Bronchial epithelial cell (primary cell): ENCODE data around the gene FAM13A. TPM values are rescaled to one million over a fixed set of nuclear protein-coding genes. Genes with fewer than 3 reads are reported as not detected.
A peak's percentile ranks its signal among the peaks of the same experiment; 100 is the strongest.

Experiments used
- DNase-seq: peaks from one replicate; pipeline ENCODE4 v3.0.0-alpha.2; 2010; ENCODE audit warnings: low read depth
- FAIRE-seq: peaks from 2 replicates; lab custom pipeline; 2011; peaks lifted over from hg19 to GRCh38; lab: Jason Lieb, UNC
- H3K27me3 ChIP-seq: 2 replicates; pipeline ENCODE4 v1.5.1; 2011; ENCODE audit warnings: low read length; ENCODE audit not compliant: control insufficient read depth, insufficient read depth
- H3K36me3 ChIP-seq: 2 replicates; pipeline ENCODE4 v1.5.1; 2011; ENCODE audit warnings: low read length; ENCODE audit not compliant: control insufficient read depth, insufficient read depth
- H3K4me3 ChIP-seq: 2 replicates; pipeline ENCODE4 v1.5.1; 2011; ENCODE audit warnings: mild to moderate bottlenecking, low read depth, low read length, control low read depth
- CTCF ChIP-seq: IDR thresholded peaks from 2 replicates; pipeline ENCODE4 v1.5.1; 2011; ENCODE audit warnings: mild to moderate bottlenecking, moderate library complexity, low read length, control low read depth, inconsistent platforms; ENCODE audit not compliant: insufficient read depth, severe bottlenecking
- total RNA-seq: library from RNA; depleted of rRNA; stranded (reverse); fragments of >200 nt; gene quantifications from 2 replicates; pipeline ENCODE4 v1.2.1, GENCODE V29; 2014

The FAM13A gene
- total RNA-seq, 1 donor from 2014 or later: 5.8 TPM

- FAIRE-seq (no peak), DNase-seq (no peak)
- Histone ChIP-seq H3K4me3 (no peak overlapping the region), H3K27me3 (no peaks in the 10 kb centered on the region), H3K36me3 (no peaks in the 10 kb centered on the region)
- TF ChIP-seq CTCF: no peak
Observed at GRCh38 chr4:88939697-88940096, 117.3 kb downstream of the FAM13A start.

GRCh38 chr4:88938138-88938537, 118.8 kb downstream of the FAM13A start:
- Histone ChIP-seq H3K4me3 (no peak overlapping the region), H3K36me3 (no peaks in the 10 kb centered on the region), H3K27me3 (no peaks in the 10 kb centered on the region)
- TF ChIP-seq CTCF: no peak
- peak; percentile 36 for FAIRE-seq
- DNase-seq: peak; percentile 99

GRCh38 chr4:88937081-88937480, 119.9 kb downstream of the FAM13A start:
- no peaks in the 10 kb centered on the region for H3K27me3 ChIP-seq
- FAIRE-seq (no peak), DNase-seq (peak; percentile 85)
- H3K36me3 ChIP-seq: no peaks in the 10 kb centered on the region
- TF ChIP-seq CTCF: no peak
- H3K4me3 ChIP-seq: no peak overlapping the region

- DNase-seq: no peak
- Histone ChIP-seq H3K36me3 (no peaks in the 10 kb centered on the region), H3K4me3 (no peak overlapping the region), H3K27me3 (no peaks in the 10 kb centered on the region)
- no peak for FAIRE-seq
- TF ChIP-seq CTCF: no peak
Observed at GRCh38 chr4:88933414-88934160, 123.4 kb downstream of the FAM13A start.

- DNase-seq (peak; percentile 18), FAIRE-seq (no peak)
- Histone ChIP-seq H3K27me3 (no peaks in the 10 kb centered on the region), H3K36me3 (no peaks in the 10 kb centered on the region), H3K4me3 (no peak overlapping the region)
- no peak for TF ChIP-seq CTCF
Observed at GRCh38 chr4:88928852-88929251, 128.1 kb downstream of the FAM13A start.

- Histone ChIP-seq H3K36me3 (no peaks in the 10 kb centered on the region), H3K27me3 (no peaks in the 10 kb centered on the region), H3K4me3 (no peak overlapping the region)
- no peak for TF ChIP-seq CTCF
- DNase-seq: no peak
- FAIRE-seq: no peak
Observed at GRCh38 chr4:88927420-88927819, 129.6 kb downstream of the FAM13A start.
